ENCODE measurements around the gene CHMP3. TPM values are rescaled to one million over a fixed set of nuclear protein-coding genes. Genes with fewer than 3 reads are reported as not detected.
"Not testable (repeated sequence)": the region's sequence is repeated elsewhere in the genome, so short reads cannot be mapped to it uniquely, and the experiment has no call there.

Gene CHMP3
- total RNA-seq, 4 donors from 2014 or later, result 206 to 236 (median 211) TPM

DNA sequence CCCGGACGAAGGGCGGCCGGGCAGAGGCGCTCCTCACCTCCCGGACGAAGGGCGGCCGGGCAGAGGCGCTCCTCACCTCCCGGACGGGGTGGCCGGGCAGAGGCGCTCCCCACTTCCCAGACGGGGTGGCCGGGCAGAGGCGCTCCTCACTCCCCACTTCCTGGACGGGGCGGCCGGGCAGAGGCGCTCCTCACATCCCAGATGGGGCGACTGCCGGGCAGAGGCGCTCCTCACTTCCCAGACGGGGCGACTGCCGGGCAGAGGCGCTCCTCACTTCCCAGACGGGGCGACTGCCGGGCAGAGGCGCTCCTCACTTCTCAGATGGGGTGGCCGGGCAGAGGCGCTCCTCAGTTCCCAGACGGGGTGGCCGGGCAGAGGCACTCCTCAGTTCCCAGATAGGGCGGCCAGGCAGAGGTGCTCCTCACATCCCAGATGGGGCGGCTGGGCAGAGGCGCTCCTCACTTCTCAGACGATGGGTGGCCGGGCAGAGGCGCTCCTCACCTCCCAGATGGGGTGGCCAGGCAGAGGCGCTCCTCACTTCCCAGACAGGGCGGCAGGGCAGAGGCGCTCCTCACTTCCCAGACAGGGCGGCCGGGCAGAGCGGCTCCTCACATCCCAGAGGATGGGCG is 17.8 kb downstream of the CHMP3 start:
- H3K4me1 ChIP-seq, result peaks cover 0 to 16% (median 0%) of the 10 kb centered on the region in 3 donors
- no CpG with 5 or more reads among the region's 49 CpGs for WGBS, 2 donors (ENCODE audit: low coverage in 1 of 2)
- not testable (repeated sequence) for H3K4me3 ChIP-seq, H3K27me3 ChIP-seq, H3K27ac ChIP-seq, H3K9me3 ChIP-seq, ATAC-seq
- H3K36me3 ChIP-seq, result peaks cover 0 to 28% of the 10 kb centered on the region in 2 donors

DNA sequence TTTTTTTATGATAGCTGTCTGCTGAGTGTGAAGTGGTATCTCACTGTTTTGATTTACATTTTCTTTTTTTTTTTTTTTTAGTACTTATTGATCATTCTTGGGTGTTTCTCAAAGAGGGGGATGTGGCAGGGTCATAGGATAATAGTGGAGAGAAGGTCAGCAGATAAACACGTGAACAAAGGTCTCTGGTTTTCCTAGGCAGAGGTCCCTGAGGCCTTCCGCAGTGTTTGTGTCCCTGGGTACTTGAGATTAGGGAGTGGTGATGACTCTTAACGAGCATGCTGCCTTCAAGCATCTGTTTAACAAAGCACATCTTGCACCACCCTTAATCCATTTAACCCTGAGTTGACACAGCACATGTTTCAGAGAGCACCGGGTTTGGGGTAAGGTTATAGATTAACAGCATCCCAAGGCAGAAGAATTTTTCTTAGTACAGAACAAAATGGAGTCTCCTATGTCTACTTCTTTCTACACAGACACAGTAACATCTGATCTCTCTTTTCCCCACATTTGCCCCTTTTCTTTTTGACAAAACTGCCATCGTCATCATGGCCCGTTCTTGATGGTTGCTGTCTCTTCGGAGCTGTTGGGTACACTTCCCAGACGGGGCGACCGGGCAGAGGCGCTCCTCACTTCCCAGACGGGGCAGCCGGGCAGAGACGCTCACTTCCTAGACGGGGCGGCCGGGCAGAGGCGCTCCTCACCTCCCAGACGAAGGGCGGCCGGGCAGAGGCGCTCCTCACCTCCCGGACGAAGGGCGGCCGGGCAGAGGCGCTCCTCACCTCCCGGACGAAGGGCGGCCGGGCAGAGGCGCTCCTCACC is 18.8 kb downstream of the CHMP3 start:
- H3K27me3 ChIP-seq, H3K4me3 ChIP-seq, H3K27ac ChIP-seq, ATAC-seq, H3K9me3 ChIP-seq: not testable (repeated sequence)
- Histone ChIP-seq H3K4me1 (peaks cover 0 to 16% (median 0%) of the 10 kb centered on the region in 3 donors), H3K36me3 (peaks cover 0 to 21% of the 10 kb centered on the region in 2 donors)
- 100% methylated on average over 2 of the region's 32 CpGs; no CpG with 5 or more reads in 1 of the 2 donors for WGBS, 2 donors (ENCODE audit: low coverage in 1 of 2)

DNA sequence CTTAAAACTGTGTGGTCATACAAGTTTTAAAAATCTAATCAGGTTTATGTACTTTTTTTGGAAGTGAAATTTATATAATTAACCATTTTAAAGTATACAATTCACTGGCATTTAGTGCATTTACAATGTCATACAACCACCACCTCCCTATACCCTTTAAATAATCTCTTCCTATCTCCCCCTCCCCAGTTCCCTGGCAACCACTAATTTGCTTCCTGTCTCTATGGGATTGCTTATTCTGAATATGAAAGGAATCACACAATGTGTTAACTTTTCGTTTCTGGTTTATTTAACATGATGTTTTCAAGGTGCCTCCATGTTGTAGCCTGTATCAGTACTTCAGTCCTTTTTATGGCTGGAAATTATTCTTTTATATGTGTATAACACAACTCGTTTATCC is 19.4 kb downstream of the CHMP3 start:
- no peaks in the 10 kb centered on the region for H3K27me3 ChIP-seq
- WGBS, 2 donors (ENCODE audit: low coverage in 1 of 2), result 70 to 80% methylated on average over 2 of the region's 2 CpGs
- H3K36me3 ChIP-seq, result peaks cover 0 to 14% of the 10 kb centered on the region in 2 donors
- no peak overlapping the region for H3K4me3 ChIP-seq
- no peaks in the 10 kb centered on the region for H3K9me3 ChIP-seq
- H3K27ac ChIP-seq, result no peak overlapping the region
- H3K4me1 ChIP-seq, result peaks cover 0 to 16% (median 0%) of the 10 kb centered on the region in 3 donors
- no peak for TF ChIP-seq EP300 (IDR thresholded peaks at IDR 0.05)
- no peak for TF ChIP-seq POLR2A (IDR thresholded peaks at IDR 0.05)
- TF ChIP-seq POLR2AphosphoS5 (IDR thresholded peaks at IDR 0.05), result no peak
- ATAC-seq, result no peak

DNA sequence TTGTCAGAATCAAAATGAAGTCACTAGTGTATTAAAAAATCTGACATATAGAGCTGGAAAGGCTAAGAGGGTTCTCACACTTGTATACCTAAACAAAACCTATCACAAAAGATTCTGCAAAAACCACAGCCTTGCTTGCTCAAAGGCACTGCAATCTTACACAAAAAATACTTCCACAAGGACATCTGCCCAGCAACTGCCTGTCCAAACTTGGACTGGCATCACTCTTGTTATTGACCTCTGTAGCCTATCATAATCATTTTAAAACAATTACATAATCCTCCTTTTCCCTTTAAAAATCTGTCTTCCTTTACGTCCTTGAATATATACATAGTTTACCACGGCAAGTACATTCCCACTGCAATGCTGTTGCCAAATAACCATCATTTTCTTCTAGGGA is 19.9 kb downstream of the CHMP3 start:
- Histone ChIP-seq H3K4me3 (no peak overlapping the region), H3K4me1 (peaks cover 0 to 16% (median 0%) of the 10 kb centered on the region in 3 donors), H3K27me3 (no peaks in the 10 kb centered on the region), H3K9me3 (no peaks in the 10 kb centered on the region), H3K36me3 (peaks cover 0 to 9% of the 10 kb centered on the region in 2 donors), H3K27ac (no peak overlapping the region)
- no peak for TF ChIP-seq EP300 (IDR thresholded peaks at IDR 0.05)
- no peak for TF ChIP-seq POLR2AphosphoS5 (IDR thresholded peaks at IDR 0.05)
- TF ChIP-seq, protein P1, sequence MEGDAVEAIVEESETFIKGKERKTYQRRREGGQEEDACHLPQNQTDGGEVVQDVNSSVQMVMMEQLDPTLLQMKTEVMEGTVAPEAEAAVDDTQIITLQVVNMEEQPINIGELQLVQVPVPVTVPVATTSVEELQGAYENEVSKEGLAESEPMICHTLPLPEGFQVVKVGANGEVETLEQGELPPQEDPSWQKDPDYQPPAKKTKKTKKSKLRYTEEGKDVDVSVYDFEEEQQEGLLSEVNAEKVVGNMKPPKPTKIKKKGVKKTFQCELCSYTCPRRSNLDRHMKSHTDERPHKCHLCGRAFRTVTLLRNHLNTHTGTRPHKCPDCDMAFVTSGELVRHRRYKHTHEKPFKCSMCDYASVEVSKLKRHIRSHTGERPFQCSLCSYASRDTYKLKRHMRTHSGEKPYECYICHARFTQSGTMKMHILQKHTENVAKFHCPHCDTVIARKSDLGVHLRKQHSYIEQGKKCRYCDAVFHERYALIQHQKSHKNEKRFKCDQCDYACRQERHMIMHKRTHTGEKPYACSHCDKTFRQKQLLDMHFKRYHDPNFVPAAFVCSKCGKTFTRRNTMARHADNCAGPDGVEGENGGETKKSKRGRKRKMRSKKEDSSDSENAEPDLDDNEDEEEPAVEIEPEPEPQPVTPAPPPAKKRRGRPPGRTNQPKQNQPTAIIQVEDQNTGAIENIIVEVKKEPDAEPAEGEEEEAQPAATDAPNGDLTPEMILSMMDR (IDR thresholded peaks at IDR 0.05), result no peak
- no peak for TF ChIP-seq POLR2A (IDR thresholded peaks at IDR 0.05)
- no peak for ATAC-seq
- 50% methylated on average over 2 of the region's 2 CpGs for WGBS, 2 donors (ENCODE audit: low coverage in 1 of 2)

DNA sequence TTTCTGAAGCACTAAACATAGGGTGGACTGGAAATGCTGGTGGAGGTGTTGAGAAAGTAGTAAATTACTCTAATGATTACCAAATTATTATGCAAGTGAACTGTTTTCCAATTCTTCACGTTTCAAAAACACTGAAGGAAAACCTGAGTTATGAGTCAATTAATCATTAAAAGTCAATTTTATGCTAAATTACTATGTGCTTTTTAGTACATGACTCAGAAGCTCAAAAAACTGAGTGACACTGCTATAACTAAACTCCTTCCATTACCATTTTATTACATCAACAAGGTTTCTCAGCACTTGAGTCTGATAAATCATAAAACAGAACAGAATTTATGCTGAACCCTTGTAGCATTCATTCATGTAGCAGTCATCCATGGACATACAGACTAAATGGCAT is 20.4 kb downstream of the CHMP3 start:
- Histone ChIP-seq H3K4me3 (no peak overlapping the region), H3K36me3 (peaks cover 0 to 9% of the 10 kb centered on the region in 2 donors), H3K4me1 (peaks cover 0 to 16% (median 0%) of the 10 kb centered on the region in 3 donors), H3K27me3 (no peaks in the 10 kb centered on the region), H3K9me3 (no peaks in the 10 kb centered on the region), H3K27ac (no peak overlapping the region)
- ATAC-seq, result no peak
- TF ChIP-seq POLR2A (IDR thresholded peaks at IDR 0.05) (no peak), EP300 (IDR thresholded peaks at IDR 0.05) (no peak), POLR2AphosphoS5 (IDR thresholded peaks at IDR 0.05) (no peak)
- TF ChIP-seq, protein P1 (IDR thresholded peaks at IDR 0.05), result no peak
- WGBS, 2 donors (ENCODE audit: low coverage in 1 of 2), result 14 to 31% methylated on average over 1 of the region's 1 CpG

DNA sequence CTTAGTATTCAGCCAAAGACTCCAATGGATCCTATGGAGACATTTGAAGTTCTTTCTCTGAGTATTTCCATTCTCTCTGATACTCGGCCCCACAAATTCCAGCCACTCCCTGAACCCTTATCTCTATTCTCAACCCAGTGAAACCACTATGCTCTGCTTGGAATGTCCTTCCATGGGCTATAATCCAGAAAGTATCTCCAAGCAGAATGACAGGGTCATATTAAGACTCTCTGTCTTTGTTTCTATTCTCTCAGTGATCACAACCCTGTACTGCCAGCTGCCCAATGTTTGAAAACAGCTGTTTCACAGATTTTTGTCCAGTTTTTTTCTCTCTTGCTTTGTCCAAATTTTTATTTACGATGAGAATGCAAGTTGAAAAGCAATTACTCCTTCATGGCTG is 21.9 kb downstream of the CHMP3 start:
- Histone ChIP-seq H3K36me3 (peaks cover 0 to 9% of the 10 kb centered on the region in 2 donors), H3K4me1 (peaks cover 0 to 16% (median 0%) of the 10 kb centered on the region in 3 donors), H3K27ac (no peak overlapping the region), H3K4me3 (no peak overlapping the region), H3K9me3 (no peaks in the 10 kb centered on the region), H3K27me3 (no peaks in the 10 kb centered on the region)
- WGBS, 2 donors (ENCODE audit: low coverage in 1 of 2), result 31 to 64% methylated on average over 2 of the region's 2 CpGs
- TF ChIP-seq POLR2A (IDR thresholded peaks at IDR 0.05), result no peak
- no peak for TF ChIP-seq EP300 (IDR thresholded peaks at IDR 0.05)
- TF ChIP-seq, protein P1 (IDR thresholded peaks at IDR 0.05), result no peak
- no peak for TF ChIP-seq POLR2AphosphoS5 (IDR thresholded peaks at IDR 0.05)
- no peak for ATAC-seq

Measured in gastroesophageal sphincter (tissue), 4 donors.